ENCODE data around the gene GNG8.

GNG8 gene

GRCh38 chr19:46644720-46645119, 8.7 kb upstream of the GNG8 start:
- Histone ChIP-seq H3K4me3 (ENCODE audit: low read depth, low read length) (no peak overlapping the region), H2AFZ (ENCODE audit: low read length, unreplicated experiment) (no peak overlapping the region), H3K79me2 (ENCODE audit: control insufficient read depth, insufficient read depth, low read length, unreplicated experiment) (no peaks in the 10 kb centered on the region), H3K36me3 (ENCODE audit: insufficient read depth, low read length) (no peaks in the 10 kb centered on the region), H3K27ac (ENCODE audit: low read depth, low read length) (no peak overlapping the region), H3K4me1 (ENCODE audit: control insufficient read depth, insufficient read depth, low read length, unreplicated experiment) (no peaks in the 10 kb centered on the region), H3K27me3 (ENCODE audit: insufficient read depth, low read length) (no peaks in the 10 kb centered on the region)

- H3K4me3 ChIP-seq (ENCODE audit: low read depth, low read length), result no peak overlapping the region
- H2AFZ ChIP-seq (ENCODE audit: low read length, unreplicated experiment), result no peak overlapping the region
- no peaks in the 10 kb centered on the region for H3K79me2 ChIP-seq (ENCODE audit: control insufficient read depth, insufficient read depth, low read length, unreplicated experiment)
- no peaks in the 10 kb centered on the region for H3K4me1 ChIP-seq (ENCODE audit: control insufficient read depth, insufficient read depth, low read length, unreplicated experiment)
- H3K27me3 ChIP-seq (ENCODE audit: insufficient read depth, low read length), result no peaks in the 10 kb centered on the region
- no peaks in the 10 kb centered on the region for H3K36me3 ChIP-seq (ENCODE audit: insufficient read depth, low read length)
- H3K27ac ChIP-seq (ENCODE audit: low read depth, low read length), result no peak overlapping the region
Observed at GRCh38 chr19:46640656-46641055, 4.7 kb upstream of the GNG8 start.

- no peaks in the 10 kb centered on the region for H3K79me2 ChIP-seq (ENCODE audit: control insufficient read depth, insufficient read depth, low read length, unreplicated experiment)
- H3K27ac ChIP-seq (ENCODE audit: low read depth, low read length), result no peak overlapping the region
- H3K36me3 ChIP-seq (ENCODE audit: insufficient read depth, low read length), result no peaks in the 10 kb centered on the region
- no peaks in the 10 kb centered on the region for H3K27me3 ChIP-seq (ENCODE audit: insufficient read depth, low read length)
- peak overlapping the region; percentile 68 for H2AFZ ChIP-seq (ENCODE audit: low read length, unreplicated experiment)
- peak overlapping the region; percentile 79 for H3K4me3 ChIP-seq (ENCODE audit: low read depth, low read length)
- H3K4me1 ChIP-seq (ENCODE audit: control insufficient read depth, insufficient read depth, low read length, unreplicated experiment), result no peaks in the 10 kb centered on the region
Observed at GRCh38 chr19:46639358-46640182, 3.6 kb upstream of the GNG8 start.

GRCh38 chr19:46637224-46637623, 1.2 kb upstream of the GNG8 start:
- no peak overlapping the region for H3K27ac ChIP-seq (ENCODE audit: low read depth, low read length)
- no peaks in the 10 kb centered on the region for H3K79me2 ChIP-seq (ENCODE audit: control insufficient read depth, insufficient read depth, low read length, unreplicated experiment)
- no peaks in the 10 kb centered on the region for H3K4me1 ChIP-seq (ENCODE audit: control insufficient read depth, insufficient read depth, low read length, unreplicated experiment)
- H3K36me3 ChIP-seq (ENCODE audit: insufficient read depth, low read length), result no peaks in the 10 kb centered on the region
- no peaks in the 10 kb centered on the region for H3K27me3 ChIP-seq (ENCODE audit: insufficient read depth, low read length)
- no peak overlapping the region for H3K4me3 ChIP-seq (ENCODE audit: low read depth, low read length)
- H2AFZ ChIP-seq (ENCODE audit: low read length, unreplicated experiment), result no peak overlapping the region

GRCh38 chr19:46634656-46635218, 1.3 kb downstream of the GNG8 start:
- Histone ChIP-seq H3K36me3 (ENCODE audit: insufficient read depth, low read length) (no peaks in the 10 kb centered on the region), H3K4me3 (ENCODE audit: low read depth, low read length) (peak overlapping the region; percentile 24; the same call in 1 of the 2 replicates), H3K4me1 (ENCODE audit: control insufficient read depth, insufficient read depth, low read length, unreplicated experiment) (peaks cover 9% of the 10 kb centered on the region), H3K27ac (ENCODE audit: low read depth, low read length) (no peak overlapping the region), H3K79me2 (ENCODE audit: control insufficient read depth, insufficient read depth, low read length, unreplicated experiment) (no peaks in the 10 kb centered on the region), H2AFZ (ENCODE audit: low read length, unreplicated experiment) (no peak overlapping the region), H3K27me3 (ENCODE audit: insufficient read depth, low read length) (no peaks in the 10 kb centered on the region)

GRCh38 chr19:46634045-46634655, 1.9 kb downstream of the GNG8 start:
- Histone ChIP-seq H3K79me2 (ENCODE audit: control insufficient read depth, insufficient read depth, low read length, unreplicated experiment) (no peaks in the 10 kb centered on the region), H3K27me3 (ENCODE audit: insufficient read depth, low read length) (no peaks in the 10 kb centered on the region), H3K4me1 (ENCODE audit: control insufficient read depth, insufficient read depth, low read length, unreplicated experiment) (peaks cover 9% of the 10 kb centered on the region), H3K36me3 (ENCODE audit: insufficient read depth, low read length) (no peaks in the 10 kb centered on the region), H2AFZ (ENCODE audit: low read length, unreplicated experiment) (no peak overlapping the region), H3K4me3 (ENCODE audit: low read depth, low read length) (peak overlapping the region; percentile 24; the same call in 1 of the 2 replicates), H3K27ac (ENCODE audit: low read depth, low read length) (no peak overlapping the region)

GRCh38 chr19:46633130-46633529, 2.9 kb downstream of the GNG8 start:
- Histone ChIP-seq H2AFZ (ENCODE audit: low read length, unreplicated experiment) (no peak overlapping the region), H3K27me3 (ENCODE audit: insufficient read depth, low read length) (no peaks in the 10 kb centered on the region), H3K4me3 (ENCODE audit: low read depth, low read length) (no peak overlapping the region)

GRCh38 chr19:46631481-46631880, 4.5 kb downstream of the GNG8 start:
- no peaks in the 10 kb centered on the region for H3K36me3 ChIP-seq (ENCODE audit: insufficient read depth, low read length)
- H3K27ac ChIP-seq (ENCODE audit: low read depth, low read length), result no peak overlapping the region
- H2AFZ ChIP-seq (ENCODE audit: low read length, unreplicated experiment), result no peak overlapping the region
- H3K4me3 ChIP-seq (ENCODE audit: low read depth, low read length), result no peak overlapping the region
- peaks cover 9% of the 10 kb centered on the region for H3K4me1 ChIP-seq (ENCODE audit: control insufficient read depth, insufficient read depth, low read length, unreplicated experiment)
- no peaks in the 10 kb centered on the region for H3K27me3 ChIP-seq (ENCODE audit: insufficient read depth, low read length)
- no peaks in the 10 kb centered on the region for H3K79me2 ChIP-seq (ENCODE audit: control insufficient read depth, insufficient read depth, low read length, unreplicated experiment)

More at GRCh38 chr19:46633130-46633529, 2.9 kb downstream of the GNG8 start:
- H3K27ac ChIP-seq (ENCODE audit: low read depth, low read length), result no peak overlapping the region
- H3K4me1 ChIP-seq (ENCODE audit: control insufficient read depth, insufficient read depth, low read length, unreplicated experiment), result peaks cover 9% of the 10 kb centered on the region
- H3K36me3 ChIP-seq (ENCODE audit: insufficient read depth, low read length), result no peaks in the 10 kb centered on the region
- no peaks in the 10 kb centered on the region for H3K79me2 ChIP-seq (ENCODE audit: control insufficient read depth, insufficient read depth, low read length, unreplicated experiment)

- Histone ChIP-seq H3K4me3 (ENCODE audit: low read depth, low read length) (no peak overlapping the region), H3K36me3 (ENCODE audit: insufficient read depth, low read length) (no peaks in the 10 kb centered on the region), H3K79me2 (ENCODE audit: control insufficient read depth, insufficient read depth, low read length, unreplicated experiment) (no peaks in the 10 kb centered on the region), H2AFZ (ENCODE audit: low read length, unreplicated experiment) (no peak overlapping the region), H3K4me1 (ENCODE audit: control insufficient read depth, insufficient read depth, low read length, unreplicated experiment) (peaks cover 13% of the 10 kb centered on the region), H3K27ac (ENCODE audit: low read depth, low read length) (no peak overlapping the region), H3K27me3 (ENCODE audit: insufficient read depth, low read length) (no peaks in the 10 kb centered on the region)
Observed at GRCh38 chr19:46630586-46631205, 5.3 kb downstream of the GNG8 start.

- H3K27me3 ChIP-seq (ENCODE audit: insufficient read depth, low read length), result no peaks in the 10 kb centered on the region
- no peak overlapping the region for H2AFZ ChIP-seq (ENCODE audit: low read length, unreplicated experiment)
- H3K79me2 ChIP-seq (ENCODE audit: control insufficient read depth, insufficient read depth, low read length, unreplicated experiment), result no peaks in the 10 kb centered on the region
- H3K4me1 ChIP-seq (ENCODE audit: control insufficient read depth, insufficient read depth, low read length, unreplicated experiment), result peaks cover 19% of the 10 kb centered on the region
- no peaks in the 10 kb centered on the region for H3K36me3 ChIP-seq (ENCODE audit: insufficient read depth, low read length)
- H3K27ac ChIP-seq (ENCODE audit: low read depth, low read length), result no peak overlapping the region
- no peak overlapping the region for H3K4me3 ChIP-seq (ENCODE audit: low read depth, low read length)
Observed at GRCh38 chr19:46629546-46630025, 6.4 kb downstream of the GNG8 start.

Measured in ACC112 (cell line).